HPDE6-E6E7 (cell line): ENCODE data around the gene PCA3.
"Not testable (repeated sequence)": the region's sequence is repeated elsewhere in the genome, so short reads cannot be mapped to it uniquely, and the experiment has no call there.

Experiments
- DNase-seq: peaks from one replicate; pipeline ENCODE4 v3.0.0; 2011; ENCODE audit warnings: missing footprints; ENCODE audit errors: extremely low spot score

The PCA3 gene

GRCh38 chr9:76764138-76764537 is at the start of gene PCA3:
Gene PCA3, plus strand, starts transcription at chr9:76764438.
- no peak for DNase-seq

- DNase-seq: no peak
Observed at GRCh38 chr9:76716085-76716672, 48.1 kb upstream of the PCA3 start.

- no peak for DNase-seq
Observed at GRCh38 chr9:76717176-76717575, 47.1 kb upstream of the PCA3 start.

GRCh38 chr9:76717613-76718012 is 46.6 kb upstream of the PCA3 start:
- no peak for DNase-seq

DNA sequence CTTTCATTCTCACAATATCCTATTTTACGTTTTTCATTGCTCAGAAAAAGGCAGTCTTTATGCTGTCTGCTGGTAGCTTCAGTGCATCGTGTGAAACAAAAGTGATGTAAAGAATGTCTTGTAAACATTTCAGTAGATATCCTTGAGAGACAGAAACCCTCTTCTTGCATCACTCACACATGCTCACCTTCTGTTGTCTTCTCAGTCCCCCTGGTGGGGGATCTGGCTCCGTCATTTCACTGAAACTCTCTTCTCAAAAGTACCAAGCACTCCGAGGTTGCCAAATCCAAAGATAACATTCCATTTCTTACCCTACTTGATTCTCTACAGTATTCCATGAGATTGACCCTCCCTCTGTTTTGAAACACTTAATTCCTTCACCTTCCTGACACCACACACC is 46.1 kb upstream of the PCA3 start:
- no peak for DNase-seq

DNA sequence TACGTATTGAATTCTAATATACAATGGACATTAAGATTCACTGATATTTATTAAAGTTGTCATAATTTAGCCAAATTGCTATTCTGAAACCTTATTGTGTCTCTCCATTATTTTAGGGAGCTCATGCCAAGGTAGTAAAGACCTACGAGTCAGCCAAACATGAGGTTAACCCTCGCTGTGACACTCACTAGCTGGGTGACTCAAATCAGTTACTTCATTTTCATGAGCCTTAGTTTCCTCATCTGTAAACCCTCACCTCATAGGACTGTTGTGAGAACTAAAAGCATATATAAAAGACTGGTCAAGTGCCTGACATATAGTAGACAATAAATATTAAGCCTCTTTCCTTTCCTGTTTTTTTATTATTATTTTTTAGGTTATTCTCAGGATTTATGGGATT is 44.0 kb upstream of the PCA3 start:
- no peak for DNase-seq

DNA sequence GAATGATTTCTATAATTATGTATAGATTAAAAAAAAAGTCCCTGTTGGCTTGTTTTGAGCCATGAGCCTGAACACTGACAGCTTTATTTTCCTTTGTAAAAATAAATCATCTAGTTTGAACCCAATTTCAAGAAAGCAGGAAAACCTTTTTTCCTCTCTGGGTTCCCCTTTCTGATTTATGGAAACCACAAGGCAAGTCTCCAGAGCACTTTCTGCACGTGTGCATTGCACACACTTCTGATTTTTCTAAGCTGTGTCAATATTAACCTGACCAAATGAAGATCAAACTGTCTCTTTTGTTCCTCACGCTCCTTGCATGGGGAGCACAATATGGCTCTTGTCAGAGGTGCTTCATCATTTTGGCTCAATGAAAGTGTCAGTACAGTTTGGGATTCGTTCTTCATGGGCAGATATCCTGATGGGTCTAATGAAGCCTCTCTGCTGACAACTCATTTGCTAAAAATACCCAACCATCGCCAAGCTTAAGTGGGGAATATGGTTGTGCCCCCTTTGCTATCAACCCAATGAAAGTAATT is 39.2 kb upstream of the PCA3 start:
- no peak for DNase-seq

DNA sequence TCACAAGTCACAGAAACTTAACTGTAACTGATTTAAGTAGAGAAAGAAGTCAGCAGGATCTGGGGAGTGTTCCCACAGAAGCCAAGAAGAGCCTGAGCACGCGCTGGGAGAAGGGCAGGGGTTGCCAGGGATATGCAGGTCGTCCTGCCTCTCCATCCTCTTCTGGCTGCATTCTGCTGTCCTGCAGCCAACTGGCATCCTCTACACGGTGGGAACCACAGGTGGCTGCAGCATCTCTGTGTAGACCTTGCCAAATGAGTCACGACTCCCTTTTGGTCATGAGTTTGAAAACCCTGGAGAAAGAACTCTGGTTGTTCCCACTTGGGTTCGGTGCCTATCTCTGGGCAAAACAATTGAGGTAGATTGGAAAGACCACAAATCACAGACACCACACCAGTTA is 38.4 kb upstream of the PCA3 start:
- no peak for DNase-seq

DNA sequence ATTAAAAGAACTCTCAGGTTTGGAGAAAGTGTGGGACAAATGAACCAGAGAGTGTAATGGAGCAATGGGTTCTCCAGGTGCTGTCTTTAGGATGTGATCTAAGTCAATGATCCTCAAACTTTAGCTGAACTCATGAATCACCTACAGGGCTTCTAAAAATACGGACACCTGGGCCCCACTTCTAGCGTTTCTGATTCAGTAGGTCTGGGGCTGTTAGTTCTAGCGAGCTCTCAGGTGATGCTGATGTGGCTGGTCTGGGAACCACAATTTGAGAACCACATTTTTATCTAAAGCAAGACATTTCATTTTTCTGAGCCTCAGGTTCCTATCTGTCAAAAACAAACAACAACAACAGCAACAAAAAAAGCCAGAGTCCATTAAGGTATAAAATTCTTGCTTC is 35.1 kb upstream of the PCA3 start:
- no peak for DNase-seq

DNA sequence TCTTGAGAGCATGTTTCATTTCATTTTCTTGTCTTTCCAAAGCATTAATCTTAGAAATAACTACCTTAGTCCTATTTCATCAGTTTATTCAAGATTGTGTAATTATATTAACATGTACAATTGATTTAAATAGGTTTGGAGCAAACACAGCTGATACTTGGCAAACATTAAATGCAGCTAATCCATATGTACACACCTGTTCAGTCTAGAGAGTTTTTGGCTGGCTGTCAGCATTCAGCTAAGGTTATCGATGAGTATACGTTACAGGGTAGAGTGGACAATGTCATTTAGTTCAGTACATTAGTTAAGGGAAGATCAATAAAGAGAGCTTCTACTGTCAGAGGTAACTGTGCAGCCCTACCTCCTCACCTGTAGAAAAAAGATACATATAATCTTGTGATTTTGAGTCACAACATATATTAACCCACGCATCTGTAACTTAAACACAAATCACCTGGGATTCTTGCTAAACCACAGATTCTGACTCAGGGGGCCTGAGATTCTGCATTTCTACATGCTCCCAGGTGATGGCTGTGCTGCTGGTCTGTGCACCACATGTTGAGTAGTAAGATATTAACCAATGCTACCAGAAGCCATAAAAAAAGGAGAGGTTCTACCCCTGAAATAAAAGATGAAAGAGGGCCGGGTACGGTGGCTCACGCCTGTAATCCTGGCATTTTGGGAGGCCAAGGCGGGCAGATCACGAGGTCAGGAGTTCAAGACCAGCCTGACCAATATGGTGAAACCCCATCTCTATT is 34.1 kb upstream of the PCA3 start:
- DNase-seq: no peak

DNA sequence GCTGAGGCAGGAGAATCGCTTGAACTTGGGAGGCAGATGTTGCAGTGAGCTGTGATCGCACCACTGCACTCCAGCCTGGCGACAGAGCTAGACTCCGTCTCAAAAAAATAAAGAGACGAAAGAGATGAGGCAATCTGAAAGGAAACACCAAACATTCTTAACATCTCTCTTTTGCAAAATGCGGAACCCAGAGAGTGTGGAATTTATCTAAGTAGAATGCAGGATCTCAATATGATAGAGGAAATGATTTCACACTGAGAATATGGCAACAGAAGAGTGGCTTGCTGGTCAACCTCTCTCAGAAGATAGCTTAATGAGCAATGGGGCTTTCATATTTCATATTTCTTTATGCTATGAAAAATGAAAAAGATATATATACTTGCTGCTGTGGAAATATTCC is 33.4 kb upstream of the PCA3 start:
- DNase-seq: no peak

DNA sequence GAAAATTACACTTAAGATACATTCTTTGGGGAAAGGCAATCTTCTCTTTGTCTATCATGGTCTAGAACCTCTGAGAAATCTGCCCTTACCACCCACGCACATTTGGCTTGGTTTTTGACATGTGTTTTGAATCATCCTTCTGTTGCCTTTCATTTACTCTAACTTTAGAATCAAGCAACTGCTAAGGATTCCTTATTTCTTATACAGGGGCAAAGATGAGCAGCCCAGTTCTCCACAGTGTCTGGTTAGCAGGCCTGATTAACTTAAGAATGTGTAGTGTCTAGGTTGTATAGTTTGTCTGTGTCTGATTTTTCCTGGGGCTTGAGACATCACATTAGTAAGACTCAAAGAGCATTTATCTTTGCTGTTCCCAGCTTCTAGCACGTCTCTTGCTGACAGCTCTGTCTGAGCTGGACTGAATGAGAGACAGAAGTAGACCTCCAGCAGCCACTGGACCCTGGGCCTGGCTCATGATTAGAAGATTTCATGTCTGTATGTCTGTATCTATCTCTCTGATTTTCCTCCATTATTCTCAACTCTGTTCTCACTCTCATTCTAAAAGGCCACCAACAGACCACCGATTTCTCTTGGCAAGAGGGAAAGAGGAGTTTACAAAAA is 31.8 kb upstream of the PCA3 start:
- DNase-seq: no peak

- no peak for DNase-seq
Observed at GRCh38 chr9:76733096-76733495, 31.1 kb upstream of the PCA3 start.

DNA sequence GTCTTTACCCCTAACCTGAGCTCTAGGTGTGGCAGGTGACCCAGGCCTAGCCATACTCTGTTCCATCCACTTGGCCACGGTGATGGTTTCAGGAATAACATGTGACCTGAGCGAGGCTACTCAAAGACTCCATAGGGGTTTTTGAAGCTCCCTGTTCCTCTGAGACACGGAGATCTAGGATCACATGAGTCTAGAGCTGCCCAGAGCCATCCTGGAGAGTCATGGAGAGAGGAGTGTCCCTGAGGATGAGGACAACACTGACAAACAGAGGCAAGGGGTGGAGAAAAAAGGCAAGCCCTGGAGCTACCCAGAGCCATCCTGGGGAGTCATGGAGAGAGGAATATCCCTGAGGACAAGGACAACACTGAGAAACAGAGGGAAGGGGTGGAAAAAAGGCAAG is 29.5 kb upstream of the PCA3 start:
- DNase-seq: no peak

- no peak for DNase-seq
Observed at GRCh38 chr9:76737154-76737902, 26.9 kb upstream of the PCA3 start.

DNA sequence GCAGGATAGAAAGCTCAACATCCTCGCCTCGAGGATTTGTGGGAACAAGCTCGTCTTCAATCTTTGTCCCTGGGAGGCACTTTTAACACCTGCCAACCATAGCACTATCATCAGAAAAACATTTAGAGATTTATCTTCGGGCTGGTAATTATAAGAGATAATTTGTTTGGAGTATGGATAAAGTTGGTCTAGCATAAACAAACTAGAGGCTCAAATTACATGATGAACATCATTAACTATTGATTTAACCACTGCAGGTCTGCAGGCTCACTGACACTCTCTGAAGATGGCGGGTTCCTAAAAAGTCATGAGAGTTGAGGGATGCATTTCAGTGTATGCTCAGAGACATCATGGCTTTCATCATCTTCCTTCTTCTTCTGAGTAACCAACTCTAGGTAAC is 25.8 kb upstream of the PCA3 start:
- DNase-seq: no peak

DNA sequence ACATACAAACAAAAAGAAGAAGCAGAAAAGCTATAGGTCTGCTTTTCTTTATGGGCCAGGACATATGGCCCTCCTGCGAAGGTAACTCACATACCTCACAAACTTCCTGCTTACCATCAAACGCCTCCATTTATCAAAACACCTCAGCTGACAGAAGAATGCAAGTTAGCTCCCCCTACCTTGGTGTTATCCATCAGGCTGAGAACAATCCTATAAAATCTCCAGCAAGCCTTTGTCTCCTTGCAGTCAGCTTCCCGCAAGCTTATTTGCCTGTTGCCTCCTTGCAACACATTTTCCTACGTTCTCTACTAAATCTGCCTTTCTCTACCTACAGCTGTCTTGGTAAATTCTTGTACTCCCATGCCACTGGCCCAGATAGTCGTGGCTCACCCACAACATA is 22.7 kb upstream of the PCA3 start:
- no peak for DNase-seq

DNA sequence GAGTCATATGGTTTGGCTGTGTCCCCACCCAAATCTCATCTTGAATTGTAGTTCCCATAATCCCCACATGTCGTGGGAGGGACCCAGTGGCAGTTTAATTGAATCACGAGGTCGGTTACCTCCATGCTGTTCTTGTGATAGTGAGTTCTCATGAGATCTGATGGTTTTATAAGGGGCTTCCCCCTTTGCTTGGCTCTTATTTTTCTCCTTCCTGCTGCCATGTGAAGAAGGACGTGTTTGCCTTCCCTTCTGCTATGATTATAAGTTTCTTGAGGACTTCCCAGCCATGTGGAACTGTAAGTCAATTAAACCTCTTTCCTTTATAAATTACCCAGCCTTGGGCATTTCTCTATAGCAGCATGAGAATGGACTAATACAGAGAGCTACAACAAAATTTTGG is 21.3 kb upstream of the PCA3 start:
- not testable (repeated sequence) for DNase-seq

GRCh38 chr9:76743931-76744330 is 20.3 kb upstream of the PCA3 start:
- DNase-seq: no peak

DNA sequence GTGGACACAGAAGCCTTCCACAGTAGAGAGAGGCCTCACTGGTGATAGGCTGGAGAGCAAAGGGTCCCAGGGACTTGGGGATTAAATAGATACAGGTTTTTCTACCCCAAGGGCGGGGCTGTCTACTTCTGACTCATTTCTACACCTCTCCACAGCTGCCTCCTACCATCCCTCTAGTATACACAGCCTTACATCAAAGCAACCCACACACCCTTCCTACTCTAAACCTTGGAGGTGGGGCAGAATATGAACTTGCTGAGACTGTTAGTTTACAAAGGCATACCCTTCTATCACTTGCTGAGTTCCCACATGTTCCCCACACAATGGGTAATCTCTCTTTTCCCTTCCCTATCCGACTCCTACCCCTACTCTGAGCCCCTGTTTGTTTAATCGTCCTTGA is 19.9 kb upstream of the PCA3 start:
- no peak for DNase-seq

- DNase-seq: no peak
Observed at GRCh38 chr9:76751001-76751400, 13.2 kb upstream of the PCA3 start.

DNA sequence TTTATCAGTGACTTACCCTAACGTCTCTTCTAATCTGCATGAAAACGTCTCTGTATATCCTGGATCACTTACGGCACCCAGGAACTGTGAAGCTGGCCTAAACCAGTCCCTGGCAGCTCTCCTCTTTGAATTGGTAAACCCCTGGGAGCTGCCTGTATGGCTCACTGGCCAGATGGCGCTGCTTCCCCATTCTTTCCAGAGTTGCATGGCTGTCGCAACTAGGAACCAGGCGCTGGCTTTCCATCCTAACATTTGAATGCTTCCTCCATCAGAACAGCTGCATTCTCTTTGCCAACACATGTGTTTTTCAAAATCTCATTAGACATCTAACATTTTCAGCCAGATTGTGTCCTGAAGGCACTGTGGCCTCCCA is 8.0 kb upstream of the PCA3 start:
- peak; percentile 21 for DNase-seq
